Dedifferentiated amniotic fluid mesenchymal stem cell (primary cell): ENCODE data around the gene ZNF571.

Experiments
- DNase-seq: peaks from one replicate; pipeline ENCODE4 v3.0.0-alpha.2; 2016; ENCODE audit errors: extremely low spot score

Gene ZNF571

GRCh38 chr19:37594304-37594981 lies at the start of gene ZNF571, which contains the start of gene ZNF540:
Gene ZNF571, minus strand, starts transcription at chr19:37594792. Its CDS starts 8,116 bp downstream, at chr19:37586676.
Gene ZNF540, plus strand, starts transcription at chr19:37594876. Its CDS starts 3,572 bp downstream, at chr19:37598448.
- DNase-seq, result peak; percentile 96

- no peak for DNase-seq
Observed at GRCh38 chr19:37635076-37636056, 40.8 kb upstream of the ZNF571 start.

GRCh38 chr19:37594982-37595382 lies 390 bp upstream of the ZNF571 start:
- DNase-seq, result peak; percentile 57

GRCh38 chr19:37593996-37594303 lies 642 bp downstream of the ZNF571 start:
- DNase-seq, result no peak

- DNase-seq, result no peak
Observed at GRCh38 chr19:37583340-37583739, 11.3 kb downstream of the ZNF571 start.

- DNase-seq, result no peak
Observed at GRCh38 chr19:37572203-37572602, 22.4 kb downstream of the ZNF571 start.

- no peak for DNase-seq
Observed at GRCh38 chr19:37565370-37565669, 29.3 kb downstream of the ZNF571 start.

GRCh38 chr19:37564624-37565369 lies 29.8 kb downstream of the ZNF571 start:
- DNase-seq, result peak; percentile 13

GRCh38 chr19:37563518-37563917 lies 31.1 kb downstream of the ZNF571 start:
- no peak for DNase-seq

- DNase-seq, result no peak
Observed at GRCh38 chr19:37551129-37551993, 43.2 kb downstream of the ZNF571 start.

- DNase-seq, result no peak
Observed at GRCh38 chr19:37537391-37537947, 57.1 kb downstream of the ZNF571 start.

- no peak for DNase-seq
Observed at GRCh38 chr19:37519890-37520289, 74.7 kb downstream of the ZNF571 start.
